Measurements from ENCODE around the gene PARD3B. TPM values are rescaled to one million over a fixed set of nuclear protein-coding genes. Genes with fewer than 3 reads are reported as not detected.

The PARD3B gene
- total and polyA plus RNA-seq, 2 of the 13 experiments (the other 11 are each of a cell fraction or from before 2014, with no cell fraction given): 0.71 to 2.3 TPM

GRCh38 chr2:205107810-205108209 is 562.5 kb downstream of the PARD3B start:
- H4K20me1 ChIP-seq (ENCODE audit: insufficient read depth, low read length): no peaks in the 10 kb centered on the region
- no peak for DNase-seq (ENCODE audit: low spot score)
- H3K9ac ChIP-seq (ENCODE audit: insufficient read depth, low read depth, low read length): no peak overlapping the region
- WGBS (ENCODE audit: low lambda C conversion rate): 47% methylated on average over 2 of the region's 2 CpGs
- no peaks in the 10 kb centered on the region for H3K4me1 ChIP-seq (ENCODE audit: insufficient read depth, low read length)
- no peak overlapping the region for H3K27ac ChIP-seq (ENCODE audit: extremely low read length, insufficient read depth, low read length)
- H3K4me3 ChIP-seq (replicated peaks in 1 of 3; ENCODE audit: insufficient read depth in 1 of 3, low read depth in 2 of 3, low read length in 3 of 3): no peak overlapping the region
- CTCF ChIA-PET (ENCODE audit: low intra/inter-chr PET ratio, low total read pairs): no interaction called here
- no peak for FAIRE-seq
- ATAC-seq: no peak
- H3K4me2 ChIP-seq (ENCODE audit: low read depth, low read length): no peak overlapping the region
- H2AFZ ChIP-seq (ENCODE audit: low read length): no peak overlapping the region
- intact Hi-C loops (cut with micrococcal nuclease; ENCODE audit: unreplicated experiment) (no loop called here), in situ Hi-C loops (cut with HindIII; ENCODE audit: extremely low pct_ligation_motif_present, low pct_unique_long_range_greater_than_20kb) (no loop called here)
- H3K9me3 ChIP-seq (ENCODE audit: low read length): no peaks in the 10 kb centered on the region
- no TSS peak for BruUV-seq (replicated peaks)
- TF ChIP-seq ZSCAN30 (CRISPR knock-in tag; IDR thresholded peaks at IDR 0.05): no peak
- no peak for TF ChIP-seq ZNF34 (CRISPR knock-in tag; IDR thresholded peaks at IDR 0.05; ENCODE audit: borderline replicate concordance)
- no peak for TF ChIP-seq RAD21 (CRISPR knock-in tag; IDR thresholded peaks at IDR 0.05)
- no peak for TF ChIP-seq HDAC1 (CRISPR knock-in tag; IDR thresholded peaks at IDR 0.05)
- H3K36me3 ChIP-seq (replicated peaks in 1 of 2; ENCODE audit: control insufficient read depth in 1 of 2, insufficient read depth in 2 of 2, low read length in 2 of 2): no peaks in the 10 kb centered on the region
- no peaks in the 10 kb centered on the region for H3K27me3 ChIP-seq (ENCODE audit: control insufficient read depth in 1 of 2, insufficient read depth in 2 of 2, low read length in 2 of 2)
- POLR2A ChIA-PET: no interaction called here
- H3K79me2 ChIP-seq (ENCODE audit: insufficient read depth, low read length): no peaks in the 10 kb centered on the region

DNA sequence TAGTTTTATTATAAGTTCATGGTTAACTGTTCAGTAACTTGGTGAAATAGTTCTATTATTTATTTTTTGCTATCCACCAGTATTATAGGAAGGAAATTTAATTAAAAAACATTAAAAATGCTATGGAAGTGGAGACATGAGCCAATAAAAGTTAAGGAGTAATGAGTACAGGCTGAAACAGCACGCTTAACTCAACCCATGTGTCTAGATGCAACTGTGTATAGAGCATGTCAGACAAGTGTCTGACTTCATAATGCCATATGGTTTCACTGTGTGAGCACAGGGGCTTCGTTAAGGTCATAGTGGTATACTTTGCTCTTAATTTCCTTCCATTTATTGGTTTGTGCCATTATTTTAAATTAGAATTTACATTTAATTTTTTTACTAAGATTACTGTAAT is 570.2 kb downstream of the PARD3B start:
- Histone ChIP-seq H3K9me3 (ENCODE audit: low read length) (no peaks in the 10 kb centered on the region), H3K4me1 (ENCODE audit: insufficient read depth, low read length) (no peaks in the 10 kb centered on the region), H3K4me2 (ENCODE audit: low read depth, low read length) (no peak overlapping the region), H3K27me3 (ENCODE audit: control insufficient read depth in 1 of 2, insufficient read depth in 2 of 2, low read length in 2 of 2) (no peaks in the 10 kb centered on the region), H3K36me3 (replicated peaks in 1 of 2; ENCODE audit: control insufficient read depth in 1 of 2, insufficient read depth in 2 of 2, low read length in 2 of 2) (no peaks in the 10 kb centered on the region), H3K79me2 (ENCODE audit: insufficient read depth, low read length) (no peaks in the 10 kb centered on the region), H4K20me1 (ENCODE audit: insufficient read depth, low read length) (no peaks in the 10 kb centered on the region), H3K9ac (ENCODE audit: insufficient read depth, low read depth, low read length) (no peak overlapping the region), H3K27ac (ENCODE audit: extremely low read length, insufficient read depth, low read length) (no peak overlapping the region), H3K4me3 (replicated peaks in 1 of 3; ENCODE audit: insufficient read depth in 1 of 3, low read depth in 2 of 3, low read length in 3 of 3) (no peak overlapping the region), H2AFZ (ENCODE audit: low read length) (no peak overlapping the region)
- TF ChIP-seq ZSCAN12 (CRISPR knock-in tag; IDR thresholded peaks at IDR 0.05): no peak
- TF ChIP-seq UBTF (CRISPR knock-in tag; IDR thresholded peaks at IDR 0.05): no peak
- no peak for TF ChIP-seq JUNB (CRISPR knock-in tag; IDR thresholded peaks at IDR 0.05; ENCODE audit: borderline replicate concordance)
- TF ChIP-seq MAF1 (CRISPR knock-in tag; IDR thresholded peaks at IDR 0.05; ENCODE audit: borderline replicate concordance): no peak
- TF ChIP-seq, protein P1, sequence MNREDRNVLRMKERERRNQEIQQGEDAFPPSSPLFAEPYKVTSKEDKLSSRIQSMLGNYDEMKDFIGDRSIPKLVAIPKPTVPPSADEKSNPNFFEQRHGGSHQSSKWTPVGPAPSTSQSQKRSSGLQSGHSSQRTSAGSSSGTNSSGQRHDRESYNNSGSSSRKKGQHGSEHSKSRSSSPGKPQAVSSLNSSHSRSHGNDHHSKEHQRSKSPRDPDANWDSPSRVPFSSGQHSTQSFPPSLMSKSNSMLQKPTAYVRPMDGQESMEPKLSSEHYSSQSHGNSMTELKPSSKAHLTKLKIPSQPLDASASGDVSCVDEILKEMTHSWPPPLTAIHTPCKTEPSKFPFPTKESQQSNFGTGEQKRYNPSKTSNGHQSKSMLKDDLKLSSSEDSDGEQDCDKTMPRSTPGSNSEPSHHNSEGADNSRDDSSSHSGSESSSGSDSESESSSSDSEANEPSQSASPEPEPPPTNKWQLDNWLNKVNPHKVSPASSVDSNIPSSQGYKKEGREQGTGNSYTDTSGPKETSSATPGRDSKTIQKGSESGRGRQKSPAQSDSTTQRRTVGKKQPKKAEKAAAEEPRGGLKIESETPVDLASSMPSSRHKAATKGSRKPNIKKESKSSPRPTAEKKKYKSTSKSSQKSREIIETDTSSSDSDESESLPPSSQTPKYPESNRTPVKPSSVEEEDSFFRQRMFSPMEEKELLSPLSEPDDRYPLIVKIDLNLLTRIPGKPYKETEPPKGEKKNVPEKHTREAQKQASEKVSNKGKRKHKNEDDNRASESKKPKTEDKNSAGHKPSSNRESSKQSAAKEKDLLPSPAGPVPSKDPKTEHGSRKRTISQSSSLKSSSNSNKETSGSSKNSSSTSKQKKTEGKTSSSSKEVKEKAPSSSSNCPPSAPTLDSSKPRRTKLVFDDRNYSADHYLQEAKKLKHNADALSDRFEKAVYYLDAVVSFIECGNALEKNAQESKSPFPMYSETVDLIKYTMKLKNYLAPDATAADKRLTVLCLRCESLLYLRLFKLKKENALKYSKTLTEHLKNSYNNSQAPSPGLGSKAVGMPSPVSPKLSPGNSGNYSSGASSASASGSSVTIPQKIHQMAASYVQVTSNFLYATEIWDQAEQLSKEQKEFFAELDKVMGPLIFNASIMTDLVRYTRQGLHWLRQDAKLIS (CRISPR knock-in tag; IDR thresholded peaks at IDR 0.05): no peak
- DNase-seq (ENCODE audit: low spot score): no peak
- 35% methylated on average over 2 of the region's 2 CpGs for WGBS (ENCODE audit: low lambda C conversion rate)
- no peak for ATAC-seq
- ChIA-PET POLR2A (no interaction called here), CTCF (ENCODE audit: low intra/inter-chr PET ratio, low total read pairs) (no interaction called here)
- intact Hi-C loops (cut with micrococcal nuclease; ENCODE audit: unreplicated experiment): no loop called here
- no TSS peak for BruUV-seq (replicated peaks)
- FAIRE-seq: no peak
- in situ Hi-C loops (cut with HindIII; ENCODE audit: extremely low pct_ligation_motif_present, low pct_unique_long_range_greater_than_20kb): no loop called here

Data from HepG2 (cell line).